Activated T-helper 17 cell treated with anti-CD3 and anti-CD28 coated beads, Interleukin-2, amount 50 U/mL, for 72 hours (primary cell): ENCODE data around the gene NR0B2. TPM values are rescaled to one million over a fixed set of nuclear protein-coding genes. Genes with fewer than 3 reads are reported as not detected.
A peak's percentile ranks its signal among the peaks of the same experiment; 100 is the strongest.

Experiments used
- ATAC-seq: fragments of 150-1000 bp; cut with Tn5 transposase; replicated peaks from 2 replicates; pipeline ENCODE4 v1.10.0; 2021; ENCODE audit warnings: mild to moderate bottlenecking, moderate library complexity
- H3K27ac Mint-ChIP-seq: one replicate; pipeline ENCODE4 v1.8.0; 2022; ENCODE audit warnings: mixed read lengths
- H3K27me3 Mint-ChIP-seq: one replicate; pipeline ENCODE4 v1.8.0; 2022; ENCODE audit warnings: mixed read lengths
- H3K36me3 Mint-ChIP-seq: one replicate; pipeline ENCODE4 v1.8.0; 2022; ENCODE audit warnings: low read depth, mild to moderate bottlenecking, mixed read lengths
- H3K4me1 Mint-ChIP-seq: one replicate; pipeline ENCODE4 v1.8.0; 2022; ENCODE audit warnings: mixed read lengths
- H3K4me3 Mint-ChIP-seq: one replicate; pipeline ENCODE4 v1.8.0; 2022; ENCODE audit warnings: mild to moderate bottlenecking, mixed read lengths
- H3K9me3 Mint-ChIP-seq: one replicate; pipeline ENCODE4 v1.8.0; 2022; ENCODE audit warnings: mixed read lengths
- total RNA-seq, 2 donors: library from RNA; stranded (reverse); gene quantifications; one replicate each; pipeline ENCODE4 v1.2.3, GENCODE V29; 2022

NR0B2 gene
- total RNA-seq, 2 donors from 2014 or later = not detected

DNA sequence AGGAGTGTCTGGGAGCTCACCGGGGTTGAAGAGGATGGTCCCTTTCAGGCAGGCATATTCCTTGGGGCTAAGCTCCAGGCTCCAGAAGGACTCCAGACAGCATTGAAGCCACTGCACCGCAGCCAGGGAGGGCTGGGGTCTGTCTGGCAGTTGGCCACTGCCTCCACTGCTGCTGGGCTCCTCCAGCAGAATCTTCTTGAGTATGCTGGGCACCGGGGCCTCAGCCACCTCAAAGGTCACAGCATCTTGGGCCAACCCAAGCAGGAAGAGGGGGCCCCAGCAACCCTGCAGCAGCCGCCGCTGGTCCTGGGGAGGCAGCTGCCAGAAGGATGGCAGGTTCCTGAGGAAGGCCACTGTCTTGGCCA, 404 bp downstream of the NR0B2 start:
- no peak overlapping the region for H3K27ac Mint-ChIP-seq
- H3K27me3 Mint-ChIP-seq = peaks cover 4% of the 10 kb centered on the region
- peaks cover 4% of the 10 kb centered on the region for H3K4me1 Mint-ChIP-seq
- H3K9me3 Mint-ChIP-seq = no peaks in the 10 kb centered on the region
- no peak for ATAC-seq
- H3K36me3 Mint-ChIP-seq = no peaks in the 10 kb centered on the region
- no peak overlapping the region for H3K4me3 Mint-ChIP-seq

DNA sequence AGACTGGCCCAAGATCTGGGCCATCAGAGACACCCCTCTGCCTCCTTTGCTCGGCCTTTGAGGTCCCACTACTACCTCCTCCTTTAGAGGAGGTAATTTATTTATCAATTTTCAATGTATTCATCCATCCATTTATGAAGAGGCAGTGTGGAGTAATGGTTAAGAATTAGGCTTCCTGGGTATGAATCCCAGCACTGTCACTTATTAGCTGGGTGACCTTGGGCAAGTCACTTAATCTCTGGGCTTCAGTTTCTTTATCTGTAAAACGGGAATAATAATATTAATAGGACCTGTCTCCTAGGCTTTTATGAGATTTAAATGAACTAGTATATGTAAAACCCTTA, 1.7 kb downstream of the NR0B2 start:
- Mint-ChIP-seq H3K36me3 (no peaks in the 10 kb centered on the region), H3K27ac (no peak overlapping the region), H3K4me3 (no peak overlapping the region), H3K4me1 (peaks cover 4% of the 10 kb centered on the region), H3K9me3 (no peaks in the 10 kb centered on the region), H3K27me3 (peaks cover 4% of the 10 kb centered on the region)
- no peak for ATAC-seq

DNA sequence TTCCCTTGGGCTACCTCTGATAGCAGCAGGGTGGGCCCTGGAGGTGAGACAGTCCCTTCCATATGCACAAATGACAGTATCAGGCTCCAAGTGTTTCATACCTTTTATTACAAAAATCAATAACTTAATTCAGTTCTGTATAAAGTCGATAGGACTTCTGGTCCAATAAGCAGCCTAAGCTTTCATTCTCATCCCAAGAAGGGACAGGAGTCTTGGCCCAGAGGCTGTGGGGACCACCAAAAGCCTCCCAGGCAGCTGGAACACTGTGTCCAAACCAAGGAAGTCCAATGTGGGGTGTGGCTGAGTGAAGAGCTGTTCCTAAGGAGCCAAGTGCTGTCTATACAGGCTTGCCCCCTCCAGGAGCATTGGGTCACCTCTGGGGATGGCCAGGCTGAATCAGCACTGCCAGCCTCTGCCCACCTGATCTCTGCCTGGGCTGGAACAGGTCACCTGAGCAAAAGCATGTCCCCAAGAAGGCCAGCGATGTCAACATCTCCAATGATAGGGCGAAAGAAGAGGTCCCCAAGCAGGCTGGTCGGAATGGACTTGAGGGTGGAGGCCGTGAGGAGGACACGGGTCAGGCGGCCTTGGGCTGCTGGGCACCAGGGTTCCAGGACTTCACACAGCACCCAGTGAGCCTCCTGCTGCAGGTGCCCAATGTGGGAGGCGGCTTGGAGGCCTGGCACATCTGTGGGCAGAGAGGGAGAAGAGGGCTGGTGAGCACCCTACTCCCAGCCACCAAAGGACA, 2.2 kb downstream of the NR0B2 start:
- peaks cover 4% of the 10 kb centered on the region for H3K27me3 Mint-ChIP-seq
- H3K9me3 Mint-ChIP-seq = no peaks in the 10 kb centered on the region
- peaks cover 4% of the 10 kb centered on the region for H3K4me1 Mint-ChIP-seq
- no peak overlapping the region for H3K4me3 Mint-ChIP-seq
- no peaks in the 10 kb centered on the region for H3K36me3 Mint-ChIP-seq
- H3K27ac Mint-ChIP-seq = no peak overlapping the region
- ATAC-seq = no peak

DNA sequence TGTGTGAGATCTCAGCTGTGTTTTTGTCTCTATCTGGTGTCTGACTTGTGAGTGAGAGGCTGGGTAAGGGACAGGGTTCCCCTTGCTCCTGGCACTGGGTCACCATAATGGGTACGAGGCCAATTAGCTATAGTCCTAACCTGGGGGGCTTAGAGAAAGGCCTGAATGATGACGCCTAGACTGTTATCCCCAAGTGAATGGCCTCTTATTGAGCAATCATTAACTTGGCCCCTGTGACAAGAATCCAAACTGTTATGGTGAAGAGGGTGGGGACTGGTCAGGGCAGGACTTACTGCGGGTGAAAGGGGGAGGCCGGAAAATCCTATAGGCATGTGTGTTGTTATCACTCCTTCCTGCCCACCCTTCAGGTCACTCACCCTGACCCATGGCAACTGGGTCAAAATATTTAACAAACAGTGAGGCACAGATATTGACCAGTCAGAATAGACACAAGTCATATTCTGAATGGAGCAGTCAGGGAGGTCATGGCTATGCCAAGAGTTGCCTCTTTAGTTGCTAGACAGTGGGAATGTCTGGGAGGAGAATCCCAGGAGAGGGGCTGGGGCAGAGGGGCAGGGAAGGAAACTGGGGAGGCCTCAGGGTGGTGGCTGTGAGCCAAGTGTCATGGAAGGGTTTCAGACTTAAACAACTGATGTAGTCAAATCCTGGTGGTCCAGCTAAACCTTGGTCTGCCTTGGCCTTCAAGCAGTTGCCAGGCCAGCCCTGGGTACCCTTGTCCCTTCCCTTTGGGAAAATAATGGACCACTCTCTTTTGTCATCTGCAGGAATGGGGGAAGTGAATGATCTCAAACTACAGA, 3.2 kb downstream of the NR0B2 start:
- Mint-ChIP-seq H3K4me1 (peaks cover 4% of the 10 kb centered on the region), H3K9me3 (no peaks in the 10 kb centered on the region), H3K27ac (peak overlapping the region; percentile 35), H3K36me3 (no peaks in the 10 kb centered on the region), H3K4me3 (no peak overlapping the region), H3K27me3 (peaks cover 4% of the 10 kb centered on the region)
- no peak for ATAC-seq

DNA sequence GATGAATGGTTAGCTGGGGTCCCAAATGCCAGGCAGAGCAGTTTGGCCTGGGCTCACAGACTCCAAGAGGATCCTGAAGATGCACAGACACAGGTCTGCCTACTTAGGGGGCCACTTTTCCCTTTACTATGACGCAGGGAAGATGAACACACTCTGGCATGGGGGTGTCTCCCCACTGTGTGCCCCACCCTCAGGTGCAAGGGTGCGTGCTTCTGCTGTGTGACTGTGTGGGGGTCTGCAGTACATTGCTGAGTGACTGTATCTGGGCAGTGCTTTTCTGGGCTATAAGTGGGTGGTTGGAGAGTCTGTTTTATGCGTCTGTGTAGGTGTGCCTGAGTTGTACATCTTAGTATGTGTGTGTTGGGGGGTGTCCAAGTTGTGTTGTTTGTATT, 3.8 kb downstream of the NR0B2 start:
- ATAC-seq = no peak
- H3K27ac Mint-ChIP-seq = peak overlapping the region; percentile 35
- H3K4me3 Mint-ChIP-seq = no peak overlapping the region
- H3K9me3 Mint-ChIP-seq = no peaks in the 10 kb centered on the region
- H3K36me3 Mint-ChIP-seq = no peaks in the 10 kb centered on the region
- H3K4me1 Mint-ChIP-seq = peaks cover 4% of the 10 kb centered on the region
- peaks cover 4% of the 10 kb centered on the region for H3K27me3 Mint-ChIP-seq

DNA sequence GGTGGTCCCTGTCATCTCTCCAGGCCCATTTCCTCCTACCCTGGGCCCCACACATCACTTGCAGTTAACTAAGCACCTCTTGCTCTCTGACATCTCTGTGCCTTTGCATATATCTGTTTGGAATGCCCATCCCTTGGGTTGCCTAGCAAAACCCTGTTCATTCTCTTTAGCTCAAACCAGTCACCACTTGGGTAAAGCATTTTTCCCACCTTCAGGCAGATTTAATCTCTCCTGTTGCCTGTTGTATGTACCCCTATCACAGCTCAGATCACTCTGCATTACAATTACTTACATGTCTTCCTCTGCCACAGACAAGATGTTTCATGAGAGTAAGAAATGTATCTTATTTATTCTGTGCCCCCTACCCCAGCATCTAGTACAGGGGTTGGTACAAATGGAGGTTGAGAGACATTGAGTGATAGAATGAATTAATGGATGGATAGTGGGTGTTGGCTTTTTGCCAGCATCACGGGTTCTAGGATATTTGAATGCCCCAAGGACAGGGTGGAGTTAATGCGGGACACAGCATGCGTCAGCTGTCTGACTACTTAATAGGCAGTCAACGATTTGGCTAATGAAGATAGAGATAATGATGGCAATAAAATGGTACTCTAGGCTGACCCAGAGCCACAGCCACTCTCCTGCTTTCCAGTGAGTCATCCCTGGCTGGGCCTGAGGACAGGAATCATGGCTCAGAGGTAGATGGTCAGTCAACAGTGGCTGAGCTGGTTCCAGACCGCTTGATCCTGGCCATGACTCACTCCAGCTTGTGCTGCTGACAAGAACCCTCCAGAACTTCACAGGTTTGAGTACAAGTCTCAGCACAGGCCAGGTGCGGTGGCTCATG, 6.5 kb downstream of the NR0B2 start:
- H3K27ac Mint-ChIP-seq = no peak overlapping the region
- H3K4me1 Mint-ChIP-seq = peaks cover 4% of the 10 kb centered on the region
- H3K27me3 Mint-ChIP-seq = peaks cover 4% of the 10 kb centered on the region
- no peak overlapping the region for H3K4me3 Mint-ChIP-seq
- no peak for ATAC-seq
- no peaks in the 10 kb centered on the region for H3K36me3 Mint-ChIP-seq
- H3K9me3 Mint-ChIP-seq = no peaks in the 10 kb centered on the region

DNA sequence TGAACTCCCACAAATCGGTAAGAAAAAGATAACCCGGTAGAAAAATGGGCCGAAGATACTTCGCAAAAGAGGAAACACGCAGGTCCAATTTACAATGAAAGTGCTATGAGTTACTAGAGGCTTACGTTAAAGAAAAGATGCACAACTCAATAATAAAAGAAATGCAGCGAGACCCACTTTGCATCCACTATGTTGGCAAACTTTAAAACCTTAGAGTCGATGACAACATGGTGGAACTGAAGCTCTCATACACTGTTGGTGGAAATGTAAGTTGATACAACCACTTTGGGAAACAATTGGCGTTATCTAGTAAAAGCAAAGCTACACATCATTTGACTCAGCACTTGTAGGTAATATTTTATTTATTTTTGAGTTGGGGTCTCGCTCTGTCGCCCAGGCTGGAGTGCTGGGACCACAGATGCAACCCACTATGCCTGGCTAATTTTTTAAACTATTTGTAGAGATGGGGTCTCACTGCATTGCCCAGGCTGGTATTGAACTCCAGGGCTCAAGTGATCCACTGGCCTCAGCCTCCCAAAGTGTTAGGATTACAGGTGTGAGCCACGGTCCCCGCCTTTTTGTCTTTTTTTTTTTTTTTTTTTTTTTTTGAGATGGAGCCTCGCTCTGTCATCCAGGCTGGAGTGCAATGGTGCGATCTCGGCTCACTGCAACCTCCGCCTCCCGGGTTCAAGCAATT, 12.8 kb downstream of the NR0B2 start:
- Mint-ChIP-seq H3K9me3 (no peaks in the 10 kb centered on the region), H3K4me3 (peak overlapping the region; percentile 88), H3K27ac (peak overlapping the region; percentile 95), H3K27me3 (no peaks in the 10 kb centered on the region), H3K36me3 (peaks cover 40% of the 10 kb centered on the region), H3K4me1 (peaks cover 15% of the 10 kb centered on the region)
- ATAC-seq = no peak

DNA sequence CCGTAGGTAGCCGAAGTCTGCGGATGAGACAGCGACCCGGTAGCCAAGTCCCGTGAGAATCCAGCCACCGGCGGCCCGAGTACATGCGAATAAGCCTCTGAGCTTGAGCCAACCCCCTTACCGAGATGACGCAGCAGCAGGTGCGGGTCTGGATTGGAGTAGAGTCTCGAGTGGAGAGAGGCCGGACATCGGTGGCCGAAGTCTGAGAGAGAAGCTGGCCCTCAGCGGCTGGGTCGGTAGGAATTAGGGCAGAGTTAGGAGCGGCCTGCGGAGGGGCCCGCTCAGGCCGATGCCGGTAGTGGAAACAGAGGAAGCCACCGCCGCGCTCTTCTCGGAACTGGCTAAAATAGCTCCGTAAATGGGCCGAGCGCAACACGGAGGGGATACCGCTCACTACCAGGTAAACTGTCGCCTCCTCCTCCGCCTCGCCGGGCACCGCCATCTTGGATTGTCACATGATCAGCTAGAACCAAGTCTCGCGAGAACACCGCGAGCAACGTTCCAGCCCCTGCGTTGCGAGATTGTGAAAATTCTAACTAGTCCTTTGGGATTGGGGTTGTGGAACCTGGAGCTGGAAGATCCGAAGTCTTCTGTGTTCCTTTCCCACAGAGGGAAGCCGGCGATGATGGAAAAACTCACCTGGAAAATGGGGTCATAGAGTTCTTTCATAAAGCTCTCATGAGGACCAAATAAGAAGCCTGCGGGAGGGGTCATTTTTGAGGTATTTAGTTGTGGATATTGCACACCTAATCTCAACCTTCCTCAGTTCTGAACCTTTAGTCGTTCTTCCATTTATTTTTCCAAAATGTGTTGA, 13.6 kb downstream of the NR0B2 start, which contains the start of gene GPATCH3:
Gene GPATCH3 (minus strand): TSS at position 467 of the 814 bp plus-strand sequence. CDS start 25 bp downstream, at position 442.
- peaks cover 47% of the 10 kb centered on the region for H3K36me3 Mint-ChIP-seq
- peak; percentile 94 for ATAC-seq
- peak within 1 kb of the TSS; percentile 95 for H3K27ac Mint-ChIP-seq
- peak within 1 kb of the TSS; percentile 88 for H3K4me3 Mint-ChIP-seq
- H3K27me3 Mint-ChIP-seq = no peaks in the 10 kb centered on the region
- no peaks in the 10 kb centered on the region for H3K9me3 Mint-ChIP-seq
- peaks cover 15% of the 10 kb centered on the region for H3K4me1 Mint-ChIP-seq

DNA sequence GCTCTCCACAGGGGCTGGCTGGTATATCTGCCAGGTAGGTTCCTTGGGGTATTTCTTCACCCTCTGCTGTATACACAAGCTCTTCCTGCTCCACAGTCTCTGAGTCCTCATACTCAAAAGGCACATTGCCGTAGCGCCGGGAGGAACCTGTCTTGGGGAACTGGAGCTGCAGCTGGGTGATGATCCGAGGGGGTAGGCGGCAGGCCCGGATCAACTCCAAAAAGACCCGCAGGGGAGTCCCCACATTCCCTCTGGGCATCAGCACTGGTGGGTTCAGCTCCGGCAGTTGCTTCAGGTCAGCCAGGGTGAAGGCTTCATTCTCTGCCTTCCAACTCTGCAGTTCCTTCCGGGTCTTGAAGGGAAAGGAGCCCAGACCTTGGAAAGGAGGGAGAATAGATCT, 16.4 kb downstream of the NR0B2 start:
- Mint-ChIP-seq H3K4me1 (peaks cover 21% of the 10 kb centered on the region), H3K9me3 (no peaks in the 10 kb centered on the region), H3K4me3 (no peak overlapping the region), H3K27me3 (no peaks in the 10 kb centered on the region), H3K36me3 (peaks cover 76% of the 10 kb centered on the region), H3K27ac (no peak overlapping the region)
- no peak for ATAC-seq

DNA sequence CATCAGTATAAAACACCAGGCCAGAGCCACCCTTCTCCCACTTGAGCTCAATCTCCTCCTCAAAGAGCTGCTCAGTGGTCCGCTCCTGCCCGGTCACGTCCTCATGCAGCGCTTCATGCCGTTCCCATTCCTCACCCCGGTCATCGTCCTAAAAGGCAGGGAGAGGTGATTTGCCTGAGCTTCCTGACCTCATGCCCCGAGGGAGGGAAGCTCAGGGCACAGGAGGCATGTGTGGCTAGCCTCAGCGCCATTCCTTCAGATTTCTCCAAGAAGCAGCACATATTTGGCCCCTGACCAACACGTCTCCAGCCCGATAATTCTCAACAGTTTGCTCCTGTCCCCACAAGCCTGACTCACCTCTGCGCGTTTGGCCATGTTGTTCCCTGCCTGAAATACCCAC, 19.5 kb downstream of the NR0B2 start:
- Mint-ChIP-seq H3K36me3 (peaks cover 86% of the 10 kb centered on the region), H3K4me1 (peaks cover 14% of the 10 kb centered on the region), H3K27ac (peak overlapping the region; percentile 85)

DNA sequence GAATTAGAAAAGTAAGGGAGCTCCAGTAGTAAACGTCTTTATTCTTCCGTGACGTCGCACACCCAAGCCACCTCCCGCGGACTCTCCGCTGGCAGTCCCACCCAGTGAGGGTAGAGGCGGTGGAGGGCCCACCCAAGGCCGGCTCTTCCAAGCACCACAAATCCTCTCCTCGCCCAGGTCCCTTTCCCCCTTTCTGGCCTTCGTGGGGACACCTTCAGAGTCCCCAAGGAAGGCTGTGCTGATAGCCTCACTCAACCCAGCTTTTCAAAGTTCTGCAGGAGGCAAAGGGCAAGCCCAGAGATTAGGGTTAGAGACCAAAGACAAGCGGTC, 23.3 kb downstream of the NR0B2 start:
- Mint-ChIP-seq H3K27me3 (no peaks in the 10 kb centered on the region), H3K9me3 (no peaks in the 10 kb centered on the region), H3K4me1 (peaks cover 20% of the 10 kb centered on the region), H3K27ac (peak overlapping the region; percentile 98), H3K36me3 (peaks cover 86% of the 10 kb centered on the region), H3K4me3 (peak overlapping the region; percentile 99)
- peak; percentile 31 for ATAC-seq

More for the DNA sequence above, 19.5 kb downstream of the NR0B2 start:
- no peak for ATAC-seq
- Mint-ChIP-seq H3K4me3 (no peak overlapping the region), H3K27me3 (no peaks in the 10 kb centered on the region), H3K9me3 (no peaks in the 10 kb centered on the region)

DNA sequence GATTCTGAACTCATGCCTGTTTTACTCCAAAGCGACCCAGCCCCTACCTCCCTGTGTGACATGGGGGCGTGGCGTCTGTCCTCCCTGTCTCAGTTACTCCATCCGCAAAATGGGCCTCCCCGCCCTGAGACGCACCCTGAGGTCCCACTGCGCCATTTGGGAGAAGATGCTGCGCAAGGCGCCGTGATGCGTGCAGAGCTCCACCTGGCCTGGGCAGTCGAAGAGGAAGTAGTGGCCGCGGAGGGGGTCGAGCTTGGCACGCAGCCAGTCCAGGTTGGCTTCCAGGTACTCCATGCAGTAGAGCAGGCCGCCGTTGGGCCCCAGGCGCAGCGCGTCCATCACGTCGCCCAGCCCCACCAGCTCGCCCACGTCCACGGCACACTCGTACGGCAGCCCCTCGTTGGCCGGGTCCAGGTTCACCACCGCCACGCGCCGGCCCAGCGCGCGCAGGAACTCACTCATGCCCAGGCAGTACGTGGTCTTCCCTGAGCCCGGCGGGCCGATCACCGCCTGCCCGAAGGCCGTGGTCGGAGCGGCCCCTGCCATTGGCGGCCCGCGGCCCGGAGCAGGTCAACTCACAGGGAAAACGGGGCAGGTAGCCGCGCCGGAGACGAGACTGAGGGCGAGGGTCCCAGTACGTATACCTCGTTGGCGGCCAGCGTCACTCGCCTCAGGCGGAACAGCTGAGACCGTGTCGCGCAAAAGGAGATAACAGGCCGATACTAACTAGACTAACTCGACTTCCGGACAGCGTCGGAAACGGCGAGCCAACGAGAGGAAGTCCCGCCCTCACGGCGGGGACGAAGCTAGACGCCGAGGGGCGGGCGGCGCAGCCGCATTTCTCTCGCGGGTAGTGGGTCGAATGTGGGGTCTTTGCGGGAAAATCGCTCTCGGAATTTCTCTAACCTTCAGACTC, 24.0 kb downstream of the NR0B2 start, which contains the start of gene GPN2:
Gene GPN2 (minus strand): TSS at position 733 of the 916 bp plus-strand sequence. CDS start 187 bp downstream, at position 546.
- H3K9me3 Mint-ChIP-seq = no peaks in the 10 kb centered on the region
- peaks cover 24% of the 10 kb centered on the region for H3K4me1 Mint-ChIP-seq
- H3K36me3 Mint-ChIP-seq = peaks cover 87% of the 10 kb centered on the region
- peak within 1 kb of the TSS; percentile 98 for H3K27ac Mint-ChIP-seq
- no peaks in the 10 kb centered on the region for H3K27me3 Mint-ChIP-seq
- peak; percentile 99 for ATAC-seq
- peak within 1 kb of the TSS; percentile 99 for H3K4me3 Mint-ChIP-seq
